Sigmoid colon (tissue), 3 donors: ENCODE data around the gene TMEM43.
"Not testable (repeated sequence)": the region's sequence is repeated elsewhere in the genome, so short reads cannot be mapped to it uniquely, and the experiment has no call there.

Source experiments
- CTCF ChIP-seq, 4 experiments: fragments of 450-650 bp in 3 of 4; fragments of 200-600 bp in 1 of 4; IDR thresholded peaks; one replicate each; pipeline ENCODE4 v1.5.1; 2016 to 2019; ENCODE audit warnings: antibody characterized with exemption in 4 of 4, mild to moderate bottlenecking in 3 of 4, moderate library complexity in 2 of 4
- POLR2A ChIP-seq, 2 donors: fragments of 450-650 bp; IDR thresholded peaks; one replicate each; pipeline ENCODE4 v1.6.1; 2016; ENCODE audit warnings: antibody characterized with exemption in 2 of 2, mild to moderate bottlenecking in 2 of 2, moderate library complexity in 2 of 2

- not testable (repeated sequence) for TF ChIP-seq CTCF, POLR2A (IDR thresholded peaks at IDR 0.05)
Observed at GRCh38 chr3:14091959-14092358, 32.9 kb upstream of the TMEM43 start.
